ENCODE data around the gene MAMDC2.

GRCh38 chr9:70076678-70077077, 33.0 kb downstream of the MAMDC2 start:
- TF ChIP-seq, protein P1, sequence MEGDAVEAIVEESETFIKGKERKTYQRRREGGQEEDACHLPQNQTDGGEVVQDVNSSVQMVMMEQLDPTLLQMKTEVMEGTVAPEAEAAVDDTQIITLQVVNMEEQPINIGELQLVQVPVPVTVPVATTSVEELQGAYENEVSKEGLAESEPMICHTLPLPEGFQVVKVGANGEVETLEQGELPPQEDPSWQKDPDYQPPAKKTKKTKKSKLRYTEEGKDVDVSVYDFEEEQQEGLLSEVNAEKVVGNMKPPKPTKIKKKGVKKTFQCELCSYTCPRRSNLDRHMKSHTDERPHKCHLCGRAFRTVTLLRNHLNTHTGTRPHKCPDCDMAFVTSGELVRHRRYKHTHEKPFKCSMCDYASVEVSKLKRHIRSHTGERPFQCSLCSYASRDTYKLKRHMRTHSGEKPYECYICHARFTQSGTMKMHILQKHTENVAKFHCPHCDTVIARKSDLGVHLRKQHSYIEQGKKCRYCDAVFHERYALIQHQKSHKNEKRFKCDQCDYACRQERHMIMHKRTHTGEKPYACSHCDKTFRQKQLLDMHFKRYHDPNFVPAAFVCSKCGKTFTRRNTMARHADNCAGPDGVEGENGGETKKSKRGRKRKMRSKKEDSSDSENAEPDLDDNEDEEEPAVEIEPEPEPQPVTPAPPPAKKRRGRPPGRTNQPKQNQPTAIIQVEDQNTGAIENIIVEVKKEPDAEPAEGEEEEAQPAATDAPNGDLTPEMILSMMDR (IDR thresholded peaks at IDR 0.05; ENCODE audit: control extremely low read depth in 1 of 3, insufficient read depth in 1 of 3, low read depth in 1 of 3, low read length in 3 of 3), result no peak
- TF ChIP-seq USF2 (IDR thresholded peaks at IDR 0.05; ENCODE audit: low read length), result no peak
- TF ChIP-seq, protein P2, sequence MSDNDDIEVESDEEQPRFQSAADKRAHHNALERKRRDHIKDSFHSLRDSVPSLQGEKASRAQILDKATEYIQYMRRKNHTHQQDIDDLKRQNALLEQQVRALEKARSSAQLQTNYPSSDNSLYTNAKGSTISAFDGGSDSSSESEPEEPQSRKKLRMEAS (IDR thresholded peaks at IDR 0.05), result no peak
- no peak for TF ChIP-seq ATF3 (IDR thresholded peaks at IDR 0.05; ENCODE audit: insufficient read depth, low read depth, low read length)
- no peak for TF ChIP-seq EZH2 (IDR thresholded peaks at IDR 0.05; ENCODE audit: low read depth, low read length, severe bottlenecking)

Data from H1 (cell line).